Stimulated activated CD8-positive, alpha-beta memory T cell treated with anti-CD3 and anti-CD28 coated beads, Interleukin-15, amount 100 ng/mL, for 4 hours (primary cell): ENCODE data around the gene ZNF732.
A peak's percentile ranks its signal among the peaks of the same experiment; 100 is the strongest.
"Not testable (repeated sequence)": the region's sequence is repeated elsewhere in the genome, so short reads cannot be mapped to it uniquely, and the experiment has no call there.

Source experiments
- DNase-seq, 2 donors: peaks; one replicate each; pipeline ENCODE4 v3.0.0-alpha.2; 2020; ENCODE audit warnings: low read depth in 2 of 2

Gene ZNF732

GRCh38 chr4:253936-254756, 51.1 kb downstream of the ZNF732 start:
- no peak for DNase-seq

- no peak for DNase-seq
Measured at GRCh38 chr4:252065-252601, 53.1 kb downstream of the ZNF732 start.

- peak in 1 of 2 donors; percentile 8 for DNase-seq
Measured at GRCh38 chr4:244471-244870, 60.8 kb downstream of the ZNF732 start.

GRCh38 chr4:243426-243825, 61.8 kb downstream of the ZNF732 start:
- no peak for DNase-seq

- peak; percentile 25 to 42 for DNase-seq
Measured at GRCh38 chr4:242121-242848, 63.0 kb downstream of the ZNF732 start.

GRCh38 chr4:241411-241810, 63.9 kb downstream of the ZNF732 start:
- not testable (repeated sequence) for DNase-seq

GRCh38 chr4:236028-236427, 69.2 kb downstream of the ZNF732 start:
- no peak for DNase-seq

GRCh38 chr4:234178-234577, 71.1 kb downstream of the ZNF732 start:
- no peak for DNase-seq

GRCh38 chr4:223913-224497, 81.3 kb downstream of the ZNF732 start:
- no peak for DNase-seq
